ENCODE measurements around the gene LGALS12.
"Not testable (repeated sequence)": the region's sequence is repeated elsewhere in the genome, so short reads cannot be mapped to it uniquely, and the experiment has no call there.

Gene LGALS12

DNA sequence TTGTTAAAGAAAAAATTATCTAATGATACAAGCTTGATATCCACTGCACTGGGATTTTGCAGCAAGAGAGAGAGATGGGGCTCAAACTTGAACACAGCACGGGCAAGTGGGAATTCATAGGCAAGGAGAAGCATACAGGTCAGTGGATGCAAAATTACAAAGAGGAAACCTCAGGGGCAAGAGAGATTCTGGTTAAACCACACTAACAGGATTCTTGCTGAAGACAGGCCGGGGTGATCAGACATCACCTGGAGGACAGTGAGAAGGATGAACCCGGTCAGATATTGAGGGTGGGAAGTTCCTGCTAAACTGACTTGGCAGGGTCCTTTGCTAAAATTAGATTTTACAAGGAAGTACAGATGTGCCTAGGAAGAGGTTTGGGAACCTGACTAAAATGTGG is 28.2 kb downstream of the LGALS12 start:
- DNase-seq (ENCODE audit: low spot score): no peak

DNA sequence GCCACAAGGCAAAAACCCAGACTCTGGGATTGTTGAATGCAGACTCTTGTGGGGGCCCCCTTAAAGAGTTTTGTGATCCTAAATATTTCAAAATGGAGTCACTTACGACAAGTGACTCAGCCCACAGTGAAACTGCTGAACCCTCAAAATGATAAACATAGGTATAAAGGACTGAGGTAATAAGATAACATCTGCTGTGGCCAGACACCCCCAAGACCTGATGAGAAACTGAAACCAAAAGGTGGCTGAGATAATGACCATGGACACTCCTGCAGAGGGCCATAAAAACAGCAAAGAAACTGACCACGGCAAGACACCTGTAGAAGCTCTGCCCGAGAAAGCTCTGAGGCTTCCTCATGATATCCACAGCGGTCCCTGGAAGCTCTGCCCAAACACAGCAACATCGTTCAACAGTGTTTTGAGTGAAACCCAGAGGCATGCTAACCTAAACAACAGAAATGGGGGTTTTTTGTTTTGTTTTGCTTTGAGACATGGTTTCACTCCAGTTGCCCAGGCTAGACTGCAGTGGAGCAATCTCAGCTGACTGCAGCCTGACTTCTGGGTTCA is 29.1 kb downstream of the LGALS12 start:
- DNase-seq (ENCODE audit: low spot score): no peak

DNA sequence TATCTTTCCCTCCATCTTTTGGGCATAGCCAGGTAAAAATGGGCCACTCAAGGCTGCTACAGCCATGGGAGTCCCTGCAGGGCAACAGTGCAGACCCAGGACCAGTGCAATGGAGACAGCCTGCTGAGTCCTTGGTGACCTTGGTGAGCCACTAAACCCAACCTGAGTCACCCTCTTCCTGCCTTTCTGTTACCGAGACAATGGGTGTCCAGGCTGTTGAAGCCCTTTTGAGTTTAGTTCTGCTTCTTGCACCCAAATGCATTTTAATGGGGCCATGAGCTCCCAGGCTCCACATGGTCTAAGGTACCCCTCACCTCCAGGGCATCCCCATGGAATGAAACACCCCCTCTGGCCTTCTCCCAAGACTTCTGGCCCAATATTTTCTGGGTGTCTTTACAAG is 29.9 kb downstream of the LGALS12 start:
- no peak for DNase-seq (ENCODE audit: low spot score)

DNA sequence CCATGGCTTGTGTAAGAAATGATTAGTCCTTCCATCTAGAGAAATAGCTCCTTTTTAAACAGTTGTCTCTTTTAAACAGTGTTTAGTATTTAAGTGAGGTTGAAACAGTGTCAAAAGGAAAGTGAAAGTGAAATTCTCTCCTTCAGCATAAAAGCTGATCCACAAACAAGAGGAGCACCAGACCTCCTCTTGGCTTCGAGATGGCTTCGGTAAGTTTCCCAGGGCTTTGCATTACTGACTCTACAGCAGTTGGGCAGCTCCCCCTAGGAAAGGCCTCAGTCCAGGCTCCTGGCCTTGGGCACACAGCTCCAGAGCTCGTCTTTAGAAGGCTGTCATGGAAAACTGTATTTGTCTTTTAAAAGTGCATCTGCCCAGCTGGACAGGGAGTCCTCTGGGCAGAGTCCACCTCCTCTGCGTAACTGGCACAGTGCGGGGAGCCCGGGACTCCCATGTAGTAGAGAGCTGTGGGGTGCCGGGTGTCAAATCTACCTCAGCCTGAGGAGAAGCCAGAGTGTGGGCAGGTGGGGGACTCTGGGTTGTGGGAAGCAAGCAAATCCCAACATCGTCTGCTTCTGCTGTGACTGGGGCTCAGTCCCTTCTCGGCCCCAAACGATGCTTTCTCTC is 30.9 kb downstream of the LGALS12 start, which contains the start of gene PLAAT4:
Gene PLAAT4 (plus strand): TSS at position 140 of the 624 bp plus-strand sequence. CDS start 61 bp downstream, at position 201.
- no peak for DNase-seq (ENCODE audit: low spot score)

DNA sequence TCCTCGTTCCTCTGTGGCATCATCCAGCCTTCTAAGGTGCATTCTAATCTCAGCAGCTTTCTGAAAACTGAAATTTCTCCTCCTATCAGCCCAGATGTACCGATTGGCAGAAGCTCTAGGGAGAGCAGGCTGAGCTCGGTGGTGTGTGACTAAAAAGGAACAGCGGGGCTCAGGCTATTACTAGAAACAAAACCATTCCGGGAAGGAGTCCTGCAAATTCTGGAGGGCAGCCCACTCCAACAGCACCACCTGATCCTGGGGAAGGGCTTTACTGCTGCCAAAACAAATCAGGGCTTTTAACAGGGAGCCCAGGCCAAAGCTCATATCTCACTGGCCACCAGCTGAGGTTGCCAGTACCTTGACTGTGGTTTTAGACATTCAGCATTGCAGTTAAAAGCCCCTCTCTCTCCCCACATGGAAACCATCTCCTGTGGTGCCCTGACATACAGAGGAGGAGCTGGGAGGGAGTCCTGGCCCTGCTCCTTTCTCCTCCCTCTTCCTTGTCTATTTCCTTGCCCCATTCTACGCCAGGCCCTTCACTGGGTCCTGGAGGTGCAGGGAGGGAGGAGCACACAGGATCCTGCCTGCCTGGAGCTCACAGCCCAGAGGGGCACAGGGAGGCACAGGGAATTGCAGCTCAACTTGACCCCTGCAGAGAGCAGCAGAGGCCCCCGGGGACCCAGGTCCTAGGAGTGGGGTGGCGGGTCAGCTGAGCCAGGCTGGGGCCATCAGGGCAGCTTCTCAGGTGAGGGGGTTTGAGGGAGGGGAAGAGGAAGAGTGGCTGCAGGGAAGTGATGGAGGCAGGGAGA is 31.6 kb downstream of the LGALS12 start:
- peak; percentile 74 for DNase-seq (ENCODE audit: low spot score)

DNA sequence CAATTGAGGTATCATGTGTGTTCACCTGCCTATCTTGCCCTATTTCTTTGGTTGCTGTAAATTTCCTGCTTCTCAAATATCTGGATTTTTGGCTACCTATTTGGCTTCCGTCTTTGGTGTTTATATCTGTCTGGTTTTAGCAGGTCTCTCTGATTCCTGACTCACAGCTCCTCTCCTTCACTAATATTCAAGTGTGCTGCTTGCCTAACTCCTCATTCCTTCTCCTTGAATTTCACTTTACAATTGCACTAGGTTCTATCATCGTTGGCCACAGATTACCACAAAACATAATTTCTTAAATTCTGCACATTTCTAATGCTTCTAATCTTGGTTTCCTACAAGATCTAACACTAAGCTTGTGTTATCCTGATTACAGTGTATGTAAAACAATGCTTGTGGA is 36.6 kb downstream of the LGALS12 start:
- not testable (repeated sequence) for DNase-seq (ENCODE audit: low spot score)

DNA sequence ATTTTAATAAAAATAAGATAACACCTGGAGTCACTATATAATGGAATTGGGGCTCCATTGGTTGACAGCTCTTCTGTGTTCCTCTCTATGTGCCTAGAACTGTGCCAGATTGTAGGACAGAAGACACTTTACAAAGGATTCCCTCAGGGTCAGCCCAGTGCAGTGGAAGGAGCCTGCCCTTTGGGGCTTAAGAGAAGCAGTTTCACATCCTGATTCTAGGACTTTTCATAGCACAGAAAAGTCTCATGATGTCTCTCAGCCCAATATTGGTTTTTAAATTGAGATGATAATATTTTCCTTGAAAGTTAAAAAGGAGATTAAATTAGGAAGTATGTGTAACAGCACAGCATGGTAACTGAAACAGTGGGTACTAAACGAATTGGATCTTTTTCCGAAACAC is 37.8 kb downstream of the LGALS12 start:
- no peak for DNase-seq (ENCODE audit: low spot score)

DNA sequence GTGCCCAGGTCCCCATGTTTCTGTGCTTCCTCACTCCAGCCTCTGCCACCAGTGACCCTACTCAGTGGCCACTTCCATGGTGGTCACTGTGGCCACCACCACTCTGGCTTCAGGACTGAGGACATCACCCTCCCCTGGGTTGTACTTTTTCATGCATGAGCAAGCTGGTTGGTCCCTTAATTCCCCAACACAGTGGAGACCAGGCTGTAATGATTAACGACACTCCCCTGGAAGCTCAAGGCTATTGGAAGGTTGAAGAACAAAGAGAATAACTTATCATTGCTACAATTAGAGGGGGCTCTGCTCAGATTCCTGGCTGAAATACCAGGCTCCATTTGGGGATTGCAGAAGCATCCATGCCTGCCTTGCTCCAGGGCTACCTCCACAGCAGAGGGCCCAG is 41.2 kb downstream of the LGALS12 start:
- DNase-seq (ENCODE audit: low spot score): no peak

DNA sequence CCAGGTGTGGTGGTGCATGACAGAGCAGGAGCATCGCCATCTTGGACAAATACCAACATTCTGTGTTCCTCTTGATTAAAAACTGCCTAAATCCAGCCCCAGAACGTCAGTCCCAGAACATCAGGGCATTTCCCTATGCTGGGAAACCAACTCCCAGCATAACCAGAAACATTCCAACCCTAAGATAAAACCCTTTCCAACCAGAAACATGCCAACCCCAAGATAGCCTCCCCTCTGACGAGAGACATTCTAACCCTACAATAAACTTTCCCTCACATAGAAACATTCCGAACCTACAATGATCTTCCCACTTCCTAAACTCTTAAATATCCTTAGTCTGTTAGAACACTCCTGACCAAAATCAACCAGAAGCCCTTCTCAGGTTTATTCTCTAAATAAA is 42.3 kb downstream of the LGALS12 start:
- DNase-seq (ENCODE audit: low spot score): no peak

DNA sequence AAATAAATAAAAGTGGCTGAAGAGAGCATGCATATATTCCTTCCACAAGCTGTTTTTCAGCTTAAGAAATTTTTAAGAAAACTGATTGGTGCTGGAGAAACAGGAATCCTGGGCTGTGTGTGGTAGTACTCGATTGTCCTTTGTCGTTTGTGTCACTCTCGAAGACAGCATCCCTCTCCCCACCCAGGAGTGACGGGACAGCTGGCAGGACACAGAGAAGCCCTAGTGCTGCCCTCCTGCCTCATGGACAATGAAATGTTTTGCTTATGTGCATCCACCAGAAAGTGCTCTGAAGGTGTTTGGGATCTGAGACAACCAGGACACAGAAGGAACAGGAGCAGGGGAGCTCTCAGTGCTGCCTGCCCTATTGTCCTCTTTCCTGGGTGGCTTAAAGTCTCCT is 43.5 kb downstream of the LGALS12 start:
- DNase-seq (ENCODE audit: low spot score): no peak

DNA sequence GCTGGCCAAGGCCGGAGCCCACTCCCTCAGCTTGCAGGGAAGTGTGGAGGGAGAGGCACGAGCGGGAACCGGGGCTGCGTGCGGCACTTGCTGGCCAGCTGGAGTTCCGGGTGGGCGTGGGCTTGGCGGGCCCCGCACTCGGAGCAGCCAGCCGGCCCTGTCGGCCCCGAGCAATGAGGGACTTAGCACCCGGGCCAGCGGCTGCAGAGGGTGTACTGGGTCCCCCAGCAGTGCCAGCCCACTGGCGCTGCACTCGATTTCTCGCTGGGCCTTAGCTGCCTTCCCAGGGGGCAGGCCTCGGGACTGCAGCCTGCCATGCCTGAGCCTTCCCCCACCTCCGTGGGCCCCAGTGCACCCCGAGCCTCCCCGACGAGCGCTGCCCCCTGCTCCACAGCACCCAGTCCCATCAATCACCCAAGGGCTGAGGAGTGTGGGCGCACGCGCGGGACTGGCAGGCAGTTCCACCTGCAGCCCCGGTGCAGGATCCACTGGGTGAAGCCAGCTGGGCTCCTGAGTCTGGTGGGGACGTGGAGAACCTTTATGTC is 44.3 kb downstream of the LGALS12 start:
- not testable (repeated sequence) for DNase-seq (ENCODE audit: low spot score)

DNA sequence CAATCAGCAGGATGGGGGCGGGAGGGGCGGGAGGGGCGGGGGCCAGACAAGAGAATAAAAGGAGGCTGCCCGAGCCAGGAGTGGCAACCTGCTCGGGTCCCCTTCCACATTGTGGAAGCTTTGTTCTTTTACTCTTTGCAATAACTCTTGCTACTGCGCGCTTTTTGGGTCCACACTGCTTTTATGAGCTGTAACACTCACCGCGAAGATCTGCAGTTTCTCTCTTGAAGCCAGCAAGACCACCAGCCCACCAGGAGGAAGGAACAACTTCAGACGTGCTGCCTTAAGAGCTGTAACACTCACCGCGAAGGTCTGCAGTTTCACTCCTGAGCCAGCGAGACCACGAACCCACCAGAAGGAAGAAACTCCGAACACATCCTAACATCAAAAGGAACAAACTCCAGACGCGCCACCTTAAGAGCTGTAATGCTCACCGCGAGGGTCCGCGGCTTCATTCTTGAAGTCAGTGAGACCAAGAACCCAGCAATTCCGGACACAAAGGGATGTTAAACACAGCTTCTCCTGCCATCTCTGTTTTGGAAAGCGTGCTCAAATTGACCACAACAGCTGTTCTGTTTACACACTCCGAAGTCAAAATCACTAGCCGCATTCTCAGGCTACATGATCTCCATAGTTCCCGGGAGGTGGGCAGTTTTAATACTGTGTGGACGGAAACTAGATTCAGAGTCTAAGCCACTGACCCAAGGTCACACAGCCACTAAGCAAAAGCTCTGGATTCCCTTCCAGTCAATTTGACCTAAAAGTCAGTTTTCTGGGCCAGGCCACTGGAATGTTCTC is 45.4 kb downstream of the LGALS12 start:
- no peak for DNase-seq (ENCODE audit: low spot score)

DNA sequence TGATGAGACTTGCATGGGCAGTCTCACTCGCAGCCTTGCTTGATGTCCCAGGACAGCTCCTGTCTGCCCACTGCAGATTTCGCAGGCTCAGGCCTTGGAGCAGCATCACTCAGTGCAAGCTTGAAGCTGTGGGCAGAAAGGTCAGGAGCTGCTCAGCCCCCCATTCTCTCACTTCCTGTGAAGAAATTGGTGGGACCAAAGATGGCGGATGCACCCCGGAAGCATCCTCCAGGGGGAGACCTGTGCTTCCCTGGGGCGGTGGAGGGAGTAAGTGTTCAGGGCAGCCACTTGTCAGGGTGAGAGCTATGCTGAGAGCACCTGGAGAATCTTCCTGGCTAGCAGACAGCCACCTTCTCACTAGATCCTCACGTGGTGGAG is 46.0 kb downstream of the LGALS12 start:
- DNase-seq (ENCODE audit: low spot score): no peak

DNA sequence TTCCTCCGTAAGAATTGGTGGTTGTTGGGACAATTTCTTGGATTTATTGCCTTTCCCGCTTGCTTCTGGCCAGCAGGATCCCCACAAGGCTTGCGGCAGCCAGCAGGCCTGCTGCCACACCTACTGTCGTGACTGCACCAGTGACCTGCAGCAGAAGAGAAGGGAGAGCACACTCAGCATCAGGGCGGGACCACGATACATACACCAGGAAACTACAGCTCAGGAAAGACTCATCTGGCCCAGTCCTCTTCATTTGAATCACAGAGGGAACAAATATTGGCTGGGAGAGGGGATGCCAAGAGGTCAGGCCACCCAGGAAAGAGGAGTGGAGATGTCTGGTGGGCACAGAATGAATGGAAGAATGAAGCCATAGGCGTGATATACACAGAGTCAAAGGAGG is 47.0 kb downstream of the LGALS12 start:
- DNase-seq (ENCODE audit: low spot score): no peak

DNA sequence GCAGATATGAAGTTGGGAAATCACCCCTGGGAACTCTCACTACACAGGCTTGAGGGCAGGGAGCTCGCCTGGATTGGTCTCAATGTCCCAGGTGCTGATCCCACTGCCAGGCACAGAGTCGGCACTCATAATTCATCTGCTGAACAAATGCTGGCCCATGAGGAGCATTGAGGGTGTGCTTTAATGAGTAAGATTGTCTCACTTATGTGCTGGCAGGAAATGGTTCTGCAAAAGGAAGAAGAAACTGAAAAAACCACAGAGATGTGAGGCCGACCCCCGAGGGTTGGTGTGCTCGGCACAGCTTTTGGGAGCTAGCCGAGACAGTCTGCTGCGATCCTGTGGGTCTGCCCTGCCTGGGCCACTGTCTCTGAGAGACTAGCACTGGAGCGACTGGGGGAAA is 47.9 kb downstream of the LGALS12 start:
- DNase-seq (ENCODE audit: low spot score): no peak

DNA sequence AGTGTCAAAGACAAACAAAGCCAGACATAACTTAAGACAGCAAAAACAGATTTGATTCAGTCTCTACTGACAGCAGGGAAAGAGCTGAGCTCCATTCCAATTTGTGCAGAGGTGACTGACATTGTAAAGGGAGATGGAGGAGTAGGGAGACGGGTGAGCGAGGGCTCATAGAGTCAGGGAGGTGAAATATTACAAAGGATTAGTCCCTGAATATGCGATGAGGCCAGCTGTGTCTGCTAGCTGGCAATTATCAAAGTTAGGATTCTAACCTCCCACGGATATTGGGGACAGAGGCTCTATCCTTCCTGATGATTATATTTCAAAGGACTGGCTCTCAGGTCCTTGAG is 49.0 kb downstream of the LGALS12 start:
- no peak for DNase-seq (ENCODE audit: low spot score)

DNA sequence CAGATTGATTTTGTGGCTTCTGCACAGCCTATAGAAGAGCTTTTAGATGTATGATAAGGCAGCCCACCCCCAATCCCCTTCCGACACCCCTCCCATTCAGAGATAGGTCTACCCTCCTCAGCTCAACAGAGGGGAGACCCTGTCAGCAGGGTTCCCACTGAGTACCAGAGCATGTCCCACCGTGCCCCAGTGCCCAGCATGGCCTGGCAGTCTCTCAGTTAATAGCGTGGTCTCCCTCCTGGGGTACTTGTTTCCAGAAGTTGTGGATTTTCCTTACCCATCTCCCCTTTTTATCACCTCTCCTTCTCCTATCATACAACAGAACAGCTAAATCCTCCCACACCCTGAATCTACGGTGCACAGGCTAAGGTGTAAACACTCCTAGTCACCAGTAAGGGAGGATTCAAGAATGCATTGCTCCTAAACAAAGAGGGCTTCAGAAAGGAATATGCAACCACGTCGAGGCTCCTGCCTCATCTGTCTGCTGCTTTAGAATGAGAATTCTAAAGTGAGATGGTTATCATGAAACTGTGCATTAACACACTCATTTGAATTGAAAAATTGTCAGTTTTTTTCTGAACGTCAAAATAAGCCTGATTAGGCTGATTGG is 50.6 kb downstream of the LGALS12 start:
- no peak for DNase-seq (ENCODE audit: low spot score)

DNA sequence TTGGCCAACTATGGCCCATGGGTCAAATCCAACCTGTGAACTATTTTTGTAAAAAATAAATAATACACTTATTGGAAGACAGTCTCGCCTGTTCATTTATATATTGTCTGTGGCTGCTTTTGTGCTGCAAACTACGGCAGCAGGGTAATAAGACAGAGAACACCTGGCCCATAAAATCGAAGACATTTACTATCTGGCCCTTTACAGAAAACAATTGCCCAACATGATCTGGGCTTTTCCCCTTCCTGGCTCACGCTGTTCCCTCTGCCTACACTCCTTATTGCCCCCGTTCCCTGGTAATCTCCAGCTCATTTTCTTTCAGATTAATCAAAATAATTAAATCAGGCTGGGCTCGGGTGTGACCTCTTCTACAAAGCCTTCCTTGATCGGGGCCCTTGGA is 51.7 kb downstream of the LGALS12 start:
- DNase-seq (ENCODE audit: low spot score): no peak

DNA sequence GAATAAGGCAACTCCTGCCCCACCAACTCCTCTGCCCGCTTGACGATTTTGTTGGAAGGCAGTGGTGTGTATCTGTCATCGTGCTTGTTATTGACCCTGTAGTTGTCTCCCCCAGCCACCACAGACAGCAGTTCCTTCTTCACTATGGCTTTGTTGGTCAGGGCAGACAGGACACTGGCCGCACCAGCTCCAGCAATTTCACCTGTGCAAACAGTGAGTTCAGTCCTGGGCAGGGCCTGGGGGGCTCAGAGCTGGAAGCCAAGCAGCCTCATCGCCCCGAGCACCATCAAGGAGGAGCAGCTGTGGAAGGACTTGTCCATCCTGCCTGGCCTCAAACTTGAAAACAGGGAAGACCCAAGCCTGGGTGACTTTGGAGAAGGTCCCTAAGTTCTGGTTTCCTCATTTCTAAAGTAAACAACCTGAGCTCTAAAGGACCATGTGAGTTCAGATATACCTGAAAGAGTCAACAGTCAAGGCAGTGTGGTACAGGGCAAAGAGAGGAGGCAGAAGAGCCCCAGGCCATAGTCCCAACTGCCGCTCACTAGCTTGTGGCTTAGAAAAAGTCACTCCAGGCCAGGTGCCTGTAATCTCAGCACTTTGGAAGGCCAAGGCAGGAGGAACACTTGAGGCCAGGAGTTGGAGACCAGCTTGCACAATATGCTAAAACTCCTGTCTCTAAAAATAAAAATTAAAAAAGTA is 52.7 kb downstream of the LGALS12 start:
- DNase-seq (ENCODE audit: low spot score): no peak

DNA sequence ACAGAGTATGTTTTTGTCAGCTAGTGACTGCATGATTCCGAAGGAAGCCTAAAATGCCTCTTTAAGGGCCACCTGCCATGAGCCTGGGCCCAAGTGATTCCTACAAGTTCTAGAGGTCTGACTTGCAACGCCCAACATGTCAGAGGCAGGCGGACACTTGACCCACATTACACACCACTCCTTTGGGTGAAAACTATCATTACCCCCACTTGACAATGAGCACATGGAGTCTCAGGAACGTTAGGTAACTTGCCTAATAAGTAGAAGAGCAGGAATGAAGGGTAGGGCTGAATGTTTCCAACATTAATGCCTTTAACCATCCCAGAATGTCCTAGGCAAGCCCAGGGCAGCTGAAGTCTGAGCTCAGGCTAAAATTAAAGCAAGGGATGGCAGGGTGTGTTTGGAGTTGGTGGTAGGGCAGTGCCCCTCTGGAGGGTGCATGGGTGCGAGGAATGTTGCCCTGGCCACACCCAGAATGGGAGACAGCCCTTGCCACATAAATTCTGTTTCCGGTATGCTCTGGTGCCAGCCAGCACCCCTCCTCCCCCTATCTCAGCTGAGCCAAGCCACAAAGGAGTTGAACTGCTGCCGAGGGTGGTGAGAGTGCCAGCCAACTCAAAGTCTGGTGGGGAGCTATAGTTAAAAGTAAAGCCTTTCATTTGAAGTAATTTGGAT is 54.8 kb downstream of the LGALS12 start:
- DNase-seq (ENCODE audit: low spot score): no peak

Measured in left forelimb (tissue), 1 donor.